MM.1S (cell line): ENCODE data around the gene APRT.

Source experiments
- DNase-seq: peaks from one replicate; pipeline ENCODE4 v3.0.0-alpha.2; 2015
- H2AFZ ChIP-seq: fragments of 300-600 bp; sonication (generic); 2 replicates; pipeline ENCODE4 v1.6.0; 2016; ENCODE audit warnings: antibody characterized with exemption, low read length
- H3F3A ChIP-seq: fragments of 300-600 bp; sonication (generic); 2 replicates; pipeline ENCODE4 v1.6.1; 2016; ENCODE audit warnings: mild to moderate bottlenecking, antibody characterized with exemption, low read length, moderate library complexity, mixed read lengths; ENCODE audit not compliant: insufficient read depth
- H3K27ac ChIP-seq: fragments of 300-600 bp; sonication (generic); 2 replicates; pipeline ENCODE4 v1.5.1; 2016; ENCODE audit warnings: mild to moderate bottlenecking, low read length
- H3K27me3 ChIP-seq: fragments of 300-600 bp; sonication (generic); replicated peaks from 2 replicates; pipeline ENCODE4 v1.6.0; 2016; ENCODE audit warnings: low read length; ENCODE audit not compliant: insufficient read depth
- H3K36me3 ChIP-seq: fragments of 300-600 bp; sonication (generic); replicated peaks from 2 replicates; pipeline ENCODE4 v1.6.1; 2016; ENCODE audit warnings: mild to moderate bottlenecking, low read length, mixed read lengths; ENCODE audit not compliant: insufficient read depth
- H3K4me1 ChIP-seq: fragments of 300-600 bp; sonication (generic); 2 replicates; pipeline ENCODE4 v1.6.1; 2016; ENCODE audit warnings: low read length, mixed read lengths
- H3K4me2 ChIP-seq: fragments of 300-600 bp; sonication (generic); 2 replicates; pipeline ENCODE4 v1.6.0; 2016; ENCODE audit warnings: low read depth, low read length
- H3K4me3 ChIP-seq: fragments of 300-600 bp; sonication (generic); 2 replicates; pipeline ENCODE4 v1.5.1; 2016; ENCODE audit warnings: low read length, mixed read lengths
- H3K79me2 ChIP-seq: fragments of 300-600 bp; sonication (generic); 2 replicates; pipeline ENCODE4 v1.6.1; 2016; ENCODE audit warnings: mixed run types, low read length, mixed read lengths
- H3K9ac ChIP-seq: fragments of 300-600 bp; sonication (generic); 2 replicates; pipeline ENCODE4 v1.6.1; 2016; ENCODE audit warnings: low read length, mixed read lengths
- H3K9me2 ChIP-seq: fragments of 300-600 bp; sonication (generic); replicated peaks from 2 replicates; pipeline ENCODE4 v1.6.1; 2016; ENCODE audit warnings: mild to moderate bottlenecking, low read length, mixed read lengths; ENCODE audit not compliant: insufficient read depth
- H3K9me3 ChIP-seq: fragments of 300-600 bp; sonication (generic); replicated peaks from 2 replicates; pipeline ENCODE4 v1.6.1; 2016; ENCODE audit warnings: mild to moderate bottlenecking, low read length, mixed read lengths; ENCODE audit not compliant: insufficient read depth
- H4K20me1 ChIP-seq: fragments of 300-600 bp; sonication (generic); 2 replicates; pipeline ENCODE4 v1.6.1; 2016; ENCODE audit warnings: mild to moderate bottlenecking, low read length, moderate library complexity, mixed read lengths; ENCODE audit not compliant: insufficient read depth
- CTCF ChIP-seq: fragments of 300-600 bp; sonication (generic); IDR thresholded peaks from 2 replicates; pipeline ENCODE4 v1.5.1; 2016; ENCODE audit warnings: antibody characterized with exemption, low read length, mixed read lengths
- EZH2 ChIP-seq: fragments of 300-600 bp; sonication (generic); optimal IDR thresholded peaks from 2 replicates; pipeline ENCODE3; 2017; ENCODE audit warnings: low read depth, mild to moderate bottlenecking, antibody characterized with exemption, low read length, mixed read lengths
- EZH2phosphoT487 ChIP-seq: fragments of 300-600 bp; sonication (generic); IDR thresholded peaks from 2 replicates; pipeline ENCODE4 v1.6.1; 2018; ENCODE audit warnings: antibody characterized with exemption, low read length

APRT gene

GRCh38 chr16:88818575-88818874 lies 6.8 kb upstream of the APRT start:
- Histone ChIP-seq H3F3A (no peaks in the 10 kb centered on the region), H3K9ac (no peak overlapping the region)
- TF ChIP-seq CTCF (no peak), EZH2 (no peak), EZH2phosphoT487 (no peak)

GRCh38 chr16:88817785-88818574 lies 6.3 kb upstream of the APRT start:
- H4K20me1 ChIP-seq: no peaks in the 10 kb centered on the region
- H3K4me2 ChIP-seq: no peak overlapping the region
- H3K27ac ChIP-seq: no peak overlapping the region
- no peaks in the 10 kb centered on the region for H3F3A ChIP-seq
- H3K9ac ChIP-seq: no peak overlapping the region
- no peak overlapping the region for H2AFZ ChIP-seq
- DNase-seq: no peak
- no peak for TF ChIP-seq CTCF
- no peak for TF ChIP-seq EZH2phosphoT487
- no peak for TF ChIP-seq EZH2
- no peaks in the 10 kb centered on the region for H3K36me3 ChIP-seq
- H3K9me3 ChIP-seq: no peaks in the 10 kb centered on the region
- H3K27me3 ChIP-seq: 0 out of 2 replicates have a peak, but pooled peaks cover 4% of the 10 kb centered on the region
- H3K9me2 ChIP-seq: no peaks in the 10 kb centered on the region
- H3K4me3 ChIP-seq: no peak overlapping the region
- H3K79me2 ChIP-seq: no peaks in the 10 kb centered on the region
- no peaks in the 10 kb centered on the region for H3K4me1 ChIP-seq

More at GRCh38 chr16:88818575-88818874, 6.8 kb upstream of the APRT start:
- Histone ChIP-seq H3K27ac (no peak overlapping the region), H3K27me3 (0 out of 2 replicates have a peak, but pooled peaks cover 4% of the 10 kb centered on the region), H3K4me3 (no peak overlapping the region), H3K4me2 (no peak overlapping the region), H3K4me1 (no peaks in the 10 kb centered on the region), H2AFZ (no peak overlapping the region), H3K9me2 (no peaks in the 10 kb centered on the region), H3K79me2 (no peaks in the 10 kb centered on the region), H3K36me3 (no peaks in the 10 kb centered on the region), H4K20me1 (no peaks in the 10 kb centered on the region), H3K9me3 (no peaks in the 10 kb centered on the region)
- DNase-seq: no peak

GRCh38 chr16:88816736-88817535 lies 5.2 kb upstream of the APRT start:
- H4K20me1 ChIP-seq: no peaks in the 10 kb centered on the region
- H3K9me2 ChIP-seq: no peaks in the 10 kb centered on the region
- no peaks in the 10 kb centered on the region for H3F3A ChIP-seq
- no peak overlapping the region for H3K27ac ChIP-seq
- no peaks in the 10 kb centered on the region for H3K9me3 ChIP-seq
- no peaks in the 10 kb centered on the region for H3K4me1 ChIP-seq
- no peak for DNase-seq
- no peak overlapping the region for H3K4me2 ChIP-seq
- no peak overlapping the region for H3K4me3 ChIP-seq
- H3K9ac ChIP-seq: no peak overlapping the region
- TF ChIP-seq EZH2: no peak
- TF ChIP-seq EZH2phosphoT487: no peak
- TF ChIP-seq CTCF: no peak
- H3K79me2 ChIP-seq: no peaks in the 10 kb centered on the region
- no peak overlapping the region for H2AFZ ChIP-seq
- no peaks in the 10 kb centered on the region for H3K36me3 ChIP-seq
- 0 out of 2 replicates have a peak, but pooled peaks cover 4% of the 10 kb centered on the region for H3K27me3 ChIP-seq
